Smooth muscle cell (in vitro differentiated cells): Measurements from ENCODE around the gene MARCHF7. TPM values are rescaled to one million over a fixed set of nuclear protein-coding genes. Genes with fewer than 3 reads are reported as not detected.
A peak's percentile ranks its signal among the peaks of the same experiment; 100 is the strongest.

Source experiments
- DNase-seq: peaks from one replicate; lab custom pipeline; 2025; ENCODE audit not compliant: unreplicated experiment; lab: John Stamatoyannopoulos, UW
- H2AFZ ChIP-seq: fragments of 200-600 bp; sonication (generic); 2 replicates; pipeline ENCODE4 v1.6.0; 2016; ENCODE audit warnings: antibody characterized with exemption, low read depth, mild to moderate bottlenecking
- H3F3A ChIP-seq: fragments of 200-600 bp; sonication (generic); 2 replicates; pipeline ENCODE4 v1.6.0; 2017; ENCODE audit warnings: antibody characterized with exemption, low read depth
- H3K27ac ChIP-seq: fragments of 200-600 bp; sonication (generic); 2 replicates; pipeline ENCODE4 v1.5.1; 2016; ENCODE audit warnings: low read depth, mild to moderate bottlenecking
- H3K27me3 ChIP-seq: fragments of 200-600 bp; sonication (generic); 2 replicates; pipeline ENCODE4 v1.6.1; 2016; ENCODE audit warnings: low read depth, mild to moderate bottlenecking
- H3K36me3 ChIP-seq: fragments of 200-600 bp; sonication (generic); 2 replicates; pipeline ENCODE4 v1.5.1; 2016; ENCODE audit warnings: low read depth
- H3K4me1 ChIP-seq: fragments of 200-600 bp; sonication (generic); 2 replicates; pipeline ENCODE4 v1.5.1; 2016; ENCODE audit warnings: low read depth
- H3K4me2 ChIP-seq: fragments of 200-600 bp; sonication (generic); 2 replicates; pipeline ENCODE4 v1.6.0; 2016; ENCODE audit warnings: mild to moderate bottlenecking
- H3K4me3 ChIP-seq: fragments of 200-600 bp; sonication (generic); 2 replicates; pipeline ENCODE4 v1.5.1; 2016; ENCODE audit warnings: mild to moderate bottlenecking
- H3K79me2 ChIP-seq: fragments of 200-600 bp; sonication (generic); 2 replicates; pipeline ENCODE4 v1.6.0; 2016; ENCODE audit warnings: low read depth, mild to moderate bottlenecking
- H3K9ac ChIP-seq: fragments of 200-600 bp; sonication (generic); 2 replicates; pipeline ENCODE4 v1.6.0; 2016; ENCODE audit warnings: low read depth
- H3K9me3 ChIP-seq: fragments of 200-600 bp; sonication (generic); replicated peaks from 2 replicates; pipeline ENCODE4 v1.5.1; 2016; ENCODE audit warnings: low read depth
- H4K20me1 ChIP-seq: fragments of 200-600 bp; sonication (generic); 2 replicates; pipeline ENCODE4 v1.6.0; 2016; ENCODE audit warnings: low read depth
- CTCF ChIP-seq: fragments of 200-600 bp; sonication (generic); IDR thresholded peaks from 2 replicates; pipeline ENCODE4 v1.5.1; 2017; ENCODE audit warnings: borderline replicate concordance, mild to moderate bottlenecking, antibody characterized with exemption; ENCODE audit not compliant: insufficient read depth, poor library complexity, severe bottlenecking
- WGBS: methylation state at CpG from one replicate; pipeline ENCODE4 v1.1.7; 2016; ENCODE audit warnings: low lambda C conversion rate; 5-methylcytosine and 5-hydroxymethylcytosine counted together
- polyA plus RNA-seq: library from polyadenylated mRNA; unstranded; fragments of >200 nt; fragmentation: Nextera tagmentation; extraction: Ambion mirVana; gene quantifications from 2 replicates; pipeline ENCODE4 v1.2.1, GENCODE V29; 2016
- total RNA-seq: library from RNA; depleted of rRNA; stranded (reverse); fragments of >200 nt; gene quantifications from 2 replicates; pipeline ENCODE4 v1.2.3, GENCODE V29; 2014

The MARCHF7 gene
- total and polyA plus RNA-seq, 2 experiments from 2014 or later: 97.1 to 235 TPM

- H3K4me1 ChIP-seq: no peaks in the 10 kb centered on the region
- 79% methylated on average over 3 of the region's 3 CpGs for WGBS
- no peak overlapping the region for H3K4me2 ChIP-seq
- H3F3A ChIP-seq: no peaks in the 10 kb centered on the region
- H3K27ac ChIP-seq: no peak overlapping the region
- H3K4me3 ChIP-seq: no peak overlapping the region
- H3K27me3 ChIP-seq: no peaks in the 10 kb centered on the region
- no peak for TF ChIP-seq CTCF
- H3K9ac ChIP-seq: no peak overlapping the region
- no peaks in the 10 kb centered on the region for H3K9me3 ChIP-seq
- H2AFZ ChIP-seq: no peak overlapping the region
- peaks cover 23% of the 10 kb centered on the region for H3K36me3 ChIP-seq
- peaks cover 100% of the 10 kb centered on the region for H3K79me2 ChIP-seq
- H4K20me1 ChIP-seq: peaks cover 100% of the 10 kb centered on the region
- no peak for DNase-seq
Observed at GRCh38 chr2:159728629-159729028, 16.3 kb downstream of the MARCHF7 start.

- Histone ChIP-seq H3K27me3 (no peaks in the 10 kb centered on the region), H3K36me3 (peaks cover 14% of the 10 kb centered on the region), H4K20me1 (peaks cover 100% of the 10 kb centered on the region), H3K4me3 (no peak overlapping the region), H3K9me3 (no peaks in the 10 kb centered on the region), H3K79me2 (peaks cover 100% of the 10 kb centered on the region), H3K9ac (no peak overlapping the region), H2AFZ (no peak overlapping the region), H3K4me1 (no peaks in the 10 kb centered on the region), H3K4me2 (no peak overlapping the region), H3K27ac (peak overlapping the region; percentile 48), H3F3A (no peaks in the 10 kb centered on the region)
- TF ChIP-seq CTCF: no peak
- 78% methylated on average over 1 of the region's 1 CpG for WGBS
- no peak for DNase-seq
Observed at GRCh38 chr2:159735648-159736047, 23.3 kb downstream of the MARCHF7 start.

GRCh38 chr2:159736048-159736447 is 23.7 kb downstream of the MARCHF7 start:
- H3K4me1 ChIP-seq: no peaks in the 10 kb centered on the region
- WGBS: 80% methylated on average over 3 of the region's 3 CpGs
- no peaks in the 10 kb centered on the region for H3K9me3 ChIP-seq
- H3K9ac ChIP-seq: no peak overlapping the region
- peaks cover 100% of the 10 kb centered on the region for H3K79me2 ChIP-seq
- H3K36me3 ChIP-seq: peaks cover 10% of the 10 kb centered on the region
- peak overlapping the region; percentile 48 for H3K27ac ChIP-seq
- H3K4me2 ChIP-seq: no peak overlapping the region
- no peak overlapping the region for H2AFZ ChIP-seq
- DNase-seq: no peak
- H3K4me3 ChIP-seq: no peak overlapping the region
- H3F3A ChIP-seq: no peaks in the 10 kb centered on the region
- TF ChIP-seq CTCF: no peak
- no peaks in the 10 kb centered on the region for H3K27me3 ChIP-seq
- peaks cover 100% of the 10 kb centered on the region for H4K20me1 ChIP-seq

GRCh38 chr2:159737292-159737916 is 25.1 kb downstream of the MARCHF7 start:
- TF ChIP-seq CTCF: no peak
- H3K9ac ChIP-seq: no peak overlapping the region
- DNase-seq: no peak
- peaks cover 100% of the 10 kb centered on the region for H3K79me2 ChIP-seq
- 92% methylated on average over 1 of the region's 1 CpG for WGBS
- H3K4me3 ChIP-seq: no peak overlapping the region
- H4K20me1 ChIP-seq: peaks cover 100% of the 10 kb centered on the region
- H3K36me3 ChIP-seq: peaks cover 10% of the 10 kb centered on the region
- H2AFZ ChIP-seq: no peak overlapping the region
- H3K27ac ChIP-seq: peak overlapping the region; percentile 21
- H3K4me2 ChIP-seq: peak overlapping the region; percentile 5
- no peaks in the 10 kb centered on the region for H3F3A ChIP-seq
- H3K4me1 ChIP-seq: no peaks in the 10 kb centered on the region
- H3K27me3 ChIP-seq: no peaks in the 10 kb centered on the region
- no peaks in the 10 kb centered on the region for H3K9me3 ChIP-seq
